ENCODE results near the gene LRP8. TPM values are rescaled to one million over a fixed set of nuclear protein-coding genes. Genes with fewer than 3 reads are reported as not detected.
"Not testable (repeated sequence)": the region's sequence is repeated elsewhere in the genome, so short reads cannot be mapped to it uniquely, and the experiment has no call there.

LRP8 gene
- total RNA-seq, 6 experiments from 2014 or later: 0.21 to 1.2 (median 0.56) TPM

- Histone ChIP-seq H3K27ac (no peak overlapping the region), H3K36me3 (no peaks in the 10 kb centered on the region), H3K4me3 (no peak overlapping the region), H3K9me3 (no peaks in the 10 kb centered on the region), H3K4me1 (no peaks in the 10 kb centered on the region), H3K27me3 (no peaks in the 10 kb centered on the region)
- ATAC-seq: no peak
- intact Hi-C loops (cut with DNase I): no loop called here
- TF ChIP-seq, protein P1, sequence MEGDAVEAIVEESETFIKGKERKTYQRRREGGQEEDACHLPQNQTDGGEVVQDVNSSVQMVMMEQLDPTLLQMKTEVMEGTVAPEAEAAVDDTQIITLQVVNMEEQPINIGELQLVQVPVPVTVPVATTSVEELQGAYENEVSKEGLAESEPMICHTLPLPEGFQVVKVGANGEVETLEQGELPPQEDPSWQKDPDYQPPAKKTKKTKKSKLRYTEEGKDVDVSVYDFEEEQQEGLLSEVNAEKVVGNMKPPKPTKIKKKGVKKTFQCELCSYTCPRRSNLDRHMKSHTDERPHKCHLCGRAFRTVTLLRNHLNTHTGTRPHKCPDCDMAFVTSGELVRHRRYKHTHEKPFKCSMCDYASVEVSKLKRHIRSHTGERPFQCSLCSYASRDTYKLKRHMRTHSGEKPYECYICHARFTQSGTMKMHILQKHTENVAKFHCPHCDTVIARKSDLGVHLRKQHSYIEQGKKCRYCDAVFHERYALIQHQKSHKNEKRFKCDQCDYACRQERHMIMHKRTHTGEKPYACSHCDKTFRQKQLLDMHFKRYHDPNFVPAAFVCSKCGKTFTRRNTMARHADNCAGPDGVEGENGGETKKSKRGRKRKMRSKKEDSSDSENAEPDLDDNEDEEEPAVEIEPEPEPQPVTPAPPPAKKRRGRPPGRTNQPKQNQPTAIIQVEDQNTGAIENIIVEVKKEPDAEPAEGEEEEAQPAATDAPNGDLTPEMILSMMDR (IDR thresholded peaks at IDR 0.05): no peak
- no peak for DNase-seq
- 83% methylated on average over 2 of the region's 5 CpGs for WGBS (ENCODE audit: insufficient coverage, low coverage, low lambda C conversion rate, missing lambda C conversion rate)
Measured at GRCh38 chr1:53285546-53285945, 42.3 kb downstream of the LRP8 start.

GRCh38 chr1:53284224-53285020 lies 43.4 kb downstream of the LRP8 start:
- no peak for DNase-seq
- Histone ChIP-seq H3K4me3 (no peak overlapping the region), H3K27ac (no peak overlapping the region), H3K9me3 (no peaks in the 10 kb centered on the region), H3K4me1 (no peaks in the 10 kb centered on the region), H3K36me3 (no peaks in the 10 kb centered on the region), H3K27me3 (no peaks in the 10 kb centered on the region)
- intact Hi-C loops (cut with DNase I): no loop called here
- TF ChIP-seq, protein P1 (IDR thresholded peaks at IDR 0.05): no peak
- no peak for TF ChIP-seq POLR2A (IDR thresholded peaks at IDR 0.05)
- 90% methylated on average over 8 of the region's 8 CpGs for WGBS (ENCODE audit: insufficient coverage, low coverage, low lambda C conversion rate, missing lambda C conversion rate)
- no peak for ATAC-seq

GRCh38 chr1:53283156-53283555 lies 44.7 kb downstream of the LRP8 start:
- H3K36me3 ChIP-seq; DNase-seq; H3K27ac ChIP-seq; H3K4me3 ChIP-seq; H3K27me3 ChIP-seq; ATAC-seq; intact Hi-C loops (cut with DNase I); H3K9me3 ChIP-seq; H3K4me1 ChIP-seq: not testable (repeated sequence)
- 89% methylated on average over 5 of the region's 12 CpGs for WGBS (ENCODE audit: insufficient coverage, low coverage, low lambda C conversion rate, missing lambda C conversion rate)

DNA sequence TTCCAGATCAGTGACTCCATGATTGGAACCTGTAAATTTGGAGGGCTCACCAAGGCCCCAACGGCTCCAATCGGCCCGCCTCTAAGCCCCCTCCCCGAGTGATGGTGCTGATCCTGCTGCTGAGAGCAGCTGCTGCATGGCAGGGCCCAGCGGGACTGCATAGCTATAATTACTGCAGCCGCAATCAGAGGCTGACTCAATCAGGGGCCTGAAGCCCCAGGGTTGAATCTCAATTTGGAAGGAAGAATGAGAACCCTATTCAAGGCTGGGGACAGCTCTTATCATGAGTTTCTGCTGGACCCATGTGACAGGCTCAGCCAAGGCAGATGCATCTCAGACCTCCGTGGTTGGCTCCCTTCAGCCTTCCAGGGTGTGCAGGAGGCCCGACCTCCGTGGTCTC lies 46.7 kb downstream of the LRP8 start:
- 100% methylated on average over 1 of the region's 9 CpGs for WGBS (ENCODE audit: insufficient coverage, low coverage, low lambda C conversion rate, missing lambda C conversion rate)
- no peak overlapping the region for H3K27ac ChIP-seq
- no peak for DNase-seq
- H3K4me3 ChIP-seq: no peak overlapping the region
- H3K4me1 ChIP-seq: no peaks in the 10 kb centered on the region
- TF ChIP-seq POLR2A (IDR thresholded peaks at IDR 0.05): no peak
- TF ChIP-seq, protein P1 (IDR thresholded peaks at IDR 0.05): no peak
- no peaks in the 10 kb centered on the region for H3K36me3 ChIP-seq
- intact Hi-C loops (cut with DNase I): no loop called here
- no peaks in the 10 kb centered on the region for H3K9me3 ChIP-seq
- ATAC-seq: no peak
- H3K27me3 ChIP-seq: no peaks in the 10 kb centered on the region

- Histone ChIP-seq H3K27ac (no peak overlapping the region), H3K4me1 (no peaks in the 10 kb centered on the region), H3K36me3 (no peaks in the 10 kb centered on the region), H3K4me3 (no peak overlapping the region), H3K9me3 (no peaks in the 10 kb centered on the region), H3K27me3 (no peaks in the 10 kb centered on the region)
- no peak for ATAC-seq
- no peak for TF ChIP-seq POLR2A (IDR thresholded peaks at IDR 0.05)
- TF ChIP-seq, protein P1 (IDR thresholded peaks at IDR 0.05): no peak
- WGBS (ENCODE audit: insufficient coverage, low coverage, low lambda C conversion rate, missing lambda C conversion rate): no CpG with 5 or more reads among the region's 8 CpGs
- intact Hi-C loops (cut with DNase I): no loop called here
- DNase-seq: no peak
Measured at GRCh38 chr1:53280496-53280895, 47.4 kb downstream of the LRP8 start.
